SK-N-SH (cell line): ENCODE results near the gene GPRC5B.

ENCODE experiments used
- CTCF ChIP-seq: fragments of 200-600 bp; sonication (generic); IDR thresholded peaks from 2 replicates; pipeline ENCODE4 v1.6.1; 2017; ENCODE audit warnings: antibody characterized with exemption, mild to moderate bottlenecking, moderate library complexity
- EP300 ChIP-seq, 2 experiments: IDR thresholded peaks; 2 replicates each; pipeline versions ENCODE4 v1.4.0 to v1.6.1; 2012; ENCODE audit warnings: borderline replicate concordance in 1 of 2, low read depth in 1 of 2, low read length in 1 of 2
- YY1 ChIP-seq: IDR thresholded peaks from 2 replicates; pipeline ENCODE4 v1.4.0; 2012; ENCODE audit warnings: low read depth, mild to moderate bottlenecking

GRCh38 chr16:19835196-19835595, 49.5 kb downstream of the GPRC5B start:
- TF ChIP-seq EP300 (IDR thresholded peaks at IDR 0.05; ENCODE audit: borderline replicate concordance in 1 of 2, low read depth in 1 of 2, low read length in 1 of 2): no peak
- TF ChIP-seq CTCF: no peak
- TF ChIP-seq YY1: no peak
